SK-N-DZ (cell line): Measurements from ENCODE around the gene PIERCE2. TPM values are rescaled to one million over a fixed set of nuclear protein-coding genes. Genes with fewer than 3 reads are reported as not detected.
A peak's percentile ranks its signal among the peaks of the same experiment; 100 is the strongest.
"Not testable (repeated sequence)": the region's sequence is repeated elsewhere in the genome, so short reads cannot be mapped to it uniquely, and the experiment has no call there.

Experiments used
- DNase-seq: peaks from one replicate; pipeline ENCODE4 v3.0.0-alpha.2; 2015; ENCODE audit warnings: low spot score
- polyA plus RNA-seq, 2 experiments: library from polyadenylated mRNA; depleted of rRNA; stranded (reverse); fragments of >200 nt; gene quantifications; 2 replicates each; pipeline ENCODE4 v1.2.3, GENCODE V29; 2014

PIERCE2 gene
- 3.1 and 3.9 TPM in 2 replicates for polyA plus RNA-seq (2014; cell fraction: cytosol; rRNA removed)
- polyA plus RNA-seq (2014; cell fraction: nucleus; rRNA removed): 0.83 and 8.6 TPM in 2 replicates

GRCh38 chr15:55408012-55408928 lies at the start of gene PIERCE2, which contains the start of gene CCPG1:
Gene PIERCE2, plus strand, starts transcription at chr15:55408495. Its CDS starts 274 bp downstream, at chr15:55408769.
Gene CCPG1, minus strand, starts transcription at chr15:55408359. Its CDS starts 18,935 bp downstream, at chr15:55389424.
- peak; percentile 96 for DNase-seq

GRCh38 chr15:55360256-55360655 lies 48.0 kb upstream of the PIERCE2 start:
- DNase-seq: no peak

GRCh38 chr15:55361048-55361447 lies 47.2 kb upstream of the PIERCE2 start:
- DNase-seq: no peak

GRCh38 chr15:55362641-55363040 lies 45.7 kb upstream of the PIERCE2 start:
- no peak for DNase-seq

- no peak for DNase-seq
These were observed 41.3 kb upstream of the PIERCE2 start for GRCh38 chr15:55366981-55367380.

- DNase-seq: no peak
These were observed 35.4 kb upstream of the PIERCE2 start for GRCh38 chr15:55372701-55373440.

GRCh38 chr15:55379095-55379494 lies 29.2 kb upstream of the PIERCE2 start:
- DNase-seq: no peak

GRCh38 chr15:55381595-55381994 lies 26.7 kb upstream of the PIERCE2 start:
- no peak for DNase-seq

- no peak for DNase-seq
These were observed 24.6 kb upstream of the PIERCE2 start for GRCh38 chr15:55383687-55384086.

- no peak for DNase-seq
These were observed 21.3 kb upstream of the PIERCE2 start for GRCh38 chr15:55387027-55387426.

GRCh38 chr15:55389264-55389607 lies 19.1 kb upstream of the PIERCE2 start:
- no peak for DNase-seq

- no peak for DNase-seq
These were observed 13.6 kb upstream of the PIERCE2 start for GRCh38 chr15:55394694-55395093.

- DNase-seq: no peak
These were observed 10.1 kb upstream of the PIERCE2 start for GRCh38 chr15:55398243-55398642.

- not testable (repeated sequence) for DNase-seq
These were observed 8.2 kb upstream of the PIERCE2 start for GRCh38 chr15:55400050-55400449.

GRCh38 chr15:55401786-55402246 lies 6.5 kb upstream of the PIERCE2 start:
- DNase-seq: peak; percentile 23

- no peak for DNase-seq
These were observed 5.6 kb upstream of the PIERCE2 start for GRCh38 chr15:55402707-55403106.

- DNase-seq: no peak
These were observed 4.8 kb upstream of the PIERCE2 start for GRCh38 chr15:55403531-55403930.

GRCh38 chr15:55407498-55408011 lies 740 bp upstream of the PIERCE2 start:
- DNase-seq: no peak

GRCh38 chr15:55408976-55409375 lies 681 bp downstream of the PIERCE2 start:
- DNase-seq: not testable (repeated sequence)

- not testable (repeated sequence) for DNase-seq
These were observed 9.4 kb downstream of the PIERCE2 start for GRCh38 chr15:55417678-55418077.

- DNase-seq: no peak
These were observed 12.0 kb downstream of the PIERCE2 start for GRCh38 chr15:55420171-55420866.
